Spinal cord (tissue), 10 donors: Measurements from ENCODE around the gene ALOX5. TPM values are rescaled to one million over a fixed set of nuclear protein-coding genes. Genes with fewer than 3 reads are reported as not detected.
"Not testable (repeated sequence)": the region's sequence is repeated elsewhere in the genome, so short reads cannot be mapped to it uniquely, and the experiment has no call there.

Experiments used
- DNase-seq, 6 donors: peaks; one replicate each; pipeline versions ENCODE4 v3.0.0 to v3.0.0-alpha.2; 2013 to 2015; ENCODE audit warnings: low spot score in 6 of 6, low read depth in 4 of 6
- H3K27ac ChIP-seq: one replicate; pipeline ENCODE4 v1.5.1; 2013; ENCODE audit warnings: low read depth, low read length, control low read depth
- H3K27me3 ChIP-seq: one replicate; pipeline ENCODE4 v1.6.1; 2013; ENCODE audit warnings: low read length; ENCODE audit not compliant: control insufficient read depth, insufficient read depth
- H3K36me3 ChIP-seq: one replicate; pipeline ENCODE4 v1.6.1; 2013; ENCODE audit warnings: low read length; ENCODE audit not compliant: control insufficient read depth, insufficient read depth
- H3K4me1 ChIP-seq: one replicate; pipeline ENCODE4 v1.6.1; 2013; ENCODE audit warnings: low read length; ENCODE audit not compliant: control insufficient read depth, insufficient read depth
- H3K4me3 ChIP-seq: one replicate; pipeline ENCODE4 v1.5.1; 2013; ENCODE audit warnings: low read depth, low read length, control low read depth
- H3K9me3 ChIP-seq: one replicate; pipeline ENCODE4 v1.6.1; 2013; ENCODE audit warnings: low read length; ENCODE audit not compliant: control insufficient read depth, insufficient read depth
- WGBS: methylation state at CpG from one replicate; pipeline ENCODE4 v1.1.5; 2013; ENCODE audit warnings: missing lambda C conversion rate; ENCODE audit not compliant: insufficient coverage; 5-methylcytosine and 5-hydroxymethylcytosine counted together
- polyA plus RNA-seq, 2 donors: library from polyadenylated mRNA; unstranded; fragments of 120-200 nt; gene quantifications; one replicate each; pipeline ENCODE4 v1.2.1, GENCODE V29; 2013; ENCODE audit not compliant: insufficient read length in 2 of 2
- total RNA-seq, 2 donors: library from RNA; depleted of rRNA in 1 of 2; stranded (reverse); fragments of 120-200 nt in 1 of 2; fragments of >200 nt in 1 of 2; gene quantifications; one replicate each; pipeline versions ENCODE4 v1.2.3 to v1.2.4, GENCODE V29; 2013 to 2014
- donor health status: healthy.

ALOX5 gene
- total and polyA plus RNA-seq, 4 donors, result 2.1 to 9.3 (median 4.2) TPM

DNA sequence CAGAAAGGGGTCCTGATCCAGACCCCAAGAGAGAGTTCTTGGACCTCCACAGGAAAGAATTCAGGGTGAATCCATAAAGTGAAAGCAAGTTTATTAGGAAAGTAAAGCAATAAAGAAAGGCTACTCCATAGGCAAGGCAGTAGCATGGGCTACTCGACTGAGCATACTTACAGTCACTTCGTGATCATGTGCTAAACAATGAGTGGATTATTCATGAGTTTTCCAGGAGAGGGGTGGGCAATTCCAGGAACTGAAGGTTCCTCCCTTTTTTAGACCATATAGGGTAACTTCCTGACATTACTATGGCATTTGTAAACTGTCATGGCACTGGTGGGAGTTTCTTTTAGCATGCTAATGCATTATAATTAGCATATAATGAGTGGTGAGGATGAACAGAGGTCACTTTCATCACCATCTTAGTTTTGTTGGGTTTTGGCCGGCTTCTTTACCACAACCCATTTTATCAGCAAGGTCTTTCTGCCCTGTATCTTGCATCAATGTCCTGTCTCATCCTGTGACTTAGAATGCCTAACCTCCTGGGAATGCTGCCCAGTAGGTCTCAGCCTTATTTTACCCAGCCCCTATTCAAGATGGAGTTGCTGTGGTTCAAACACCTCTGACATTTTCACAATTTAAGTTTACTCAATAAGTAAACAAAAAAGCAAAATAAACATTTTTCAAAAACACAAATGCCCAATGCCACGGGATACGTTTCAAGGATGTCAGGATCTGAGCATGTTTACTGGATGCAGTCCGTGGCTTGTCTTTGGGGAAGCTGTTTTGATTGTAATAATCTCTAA lies 37.0 kb downstream of the ALOX5 start:
- Histone ChIP-seq H3K36me3 (no peaks in the 10 kb centered on the region), H3K27ac (no peak overlapping the region), H3K4me1 (no peaks in the 10 kb centered on the region), H3K9me3 (no peaks in the 10 kb centered on the region), H3K27me3 (no peaks in the 10 kb centered on the region), H3K4me3 (no peak overlapping the region)
- DNase-seq, result no peak
- WGBS, result 60% methylated on average over 4 of the region's 6 CpGs

DNA sequence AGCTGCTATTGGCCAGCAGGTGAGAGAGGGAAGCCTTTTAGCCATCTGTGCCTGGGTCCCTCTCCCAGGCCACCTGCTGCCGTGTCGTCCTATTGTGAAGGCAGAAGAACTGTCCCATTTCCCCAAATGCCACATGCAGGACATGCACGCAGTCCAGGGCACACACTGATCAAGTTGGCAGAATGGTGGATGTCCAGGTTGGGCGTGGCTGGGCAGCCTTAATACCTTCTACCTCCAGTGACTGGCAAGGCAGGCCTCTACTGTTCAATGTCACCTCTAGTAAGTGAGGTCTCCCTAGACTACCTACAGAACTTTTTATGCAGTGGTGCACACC lies 37.6 kb downstream of the ALOX5 start:
- no peak overlapping the region for H3K27ac ChIP-seq
- DNase-seq, result no peak
- H3K27me3 ChIP-seq, result no peaks in the 10 kb centered on the region
- H3K9me3 ChIP-seq, result no peaks in the 10 kb centered on the region
- H3K4me1 ChIP-seq, result no peaks in the 10 kb centered on the region
- WGBS, result 92% methylated on average over 4 of the region's 4 CpGs
- no peaks in the 10 kb centered on the region for H3K36me3 ChIP-seq
- H3K4me3 ChIP-seq, result no peak overlapping the region

DNA sequence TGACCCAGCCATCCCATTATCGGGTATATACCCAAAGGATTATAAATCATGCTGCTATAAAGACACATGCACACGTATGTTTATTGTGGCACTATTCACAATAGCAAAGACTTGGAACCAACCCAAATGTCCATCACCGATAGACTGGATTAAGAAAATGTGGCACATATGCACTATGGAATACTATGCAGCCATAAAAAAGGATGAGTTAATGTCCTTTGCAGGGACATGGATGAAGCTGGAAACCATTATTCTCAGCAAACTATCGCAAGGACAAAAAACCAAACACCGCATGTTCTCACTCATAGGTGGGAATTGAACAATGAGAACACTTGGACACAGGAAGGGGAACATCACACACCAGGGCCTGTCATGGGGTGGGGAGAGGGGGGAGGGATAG lies 41.0 kb downstream of the ALOX5 start:
- no CpG with 5 or more reads among the region's 5 CpGs for WGBS
- H3K36me3 ChIP-seq, H3K27me3 ChIP-seq, H3K9me3 ChIP-seq, H3K4me3 ChIP-seq, H3K27ac ChIP-seq, DNase-seq: not testable (repeated sequence)
- peaks cover 24% of the 10 kb centered on the region for H3K4me1 ChIP-seq

DNA sequence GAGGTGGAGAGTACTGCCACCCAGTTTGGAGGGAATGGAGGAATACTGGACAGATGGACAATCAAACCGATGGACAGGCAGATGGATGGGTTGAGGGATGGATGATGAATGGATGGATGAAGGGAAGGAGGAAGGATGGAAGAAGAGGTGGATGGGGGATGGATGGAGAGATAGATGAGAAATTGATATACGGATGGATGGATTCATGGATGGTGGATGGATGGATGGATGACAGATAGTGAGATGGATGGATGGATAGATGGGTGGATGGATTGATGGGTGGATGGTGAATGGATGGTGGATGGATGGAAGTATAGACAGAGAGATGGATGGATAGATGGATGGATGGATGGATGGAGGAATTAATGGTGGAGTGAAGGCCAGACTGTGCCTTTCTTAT lies 42.6 kb downstream of the ALOX5 start:
- Histone ChIP-seq H3K36me3 (no peaks in the 10 kb centered on the region), H3K27me3 (no peaks in the 10 kb centered on the region), H3K27ac (no peak overlapping the region), H3K9me3 (no peaks in the 10 kb centered on the region), H3K4me3 (no peak overlapping the region), H3K4me1 (peaks cover 37% of the 10 kb centered on the region)
- 96% methylated on average over 2 of the region's 2 CpGs for WGBS
- DNase-seq, result no peak

DNA sequence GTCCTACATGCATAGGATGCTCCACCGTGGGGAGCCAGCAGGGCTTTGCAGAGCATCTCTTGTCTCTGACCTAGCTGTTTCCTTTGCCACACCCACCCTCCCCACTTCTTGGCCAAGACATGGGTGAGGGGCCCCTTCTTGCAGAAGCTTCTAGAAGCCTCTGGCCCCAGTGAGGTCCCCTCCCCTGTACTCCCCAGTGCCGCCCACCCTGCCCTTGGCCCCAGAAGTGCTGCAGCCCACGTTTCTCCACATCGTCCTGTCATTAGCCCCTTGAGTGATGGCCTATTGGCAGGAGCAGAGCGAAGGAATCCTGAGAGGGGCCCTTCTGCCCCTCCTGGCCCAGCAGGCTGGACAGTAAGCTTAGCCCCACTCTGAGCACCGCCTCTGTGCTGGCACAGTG lies 43.7 kb downstream of the ALOX5 start:
- H3K27ac ChIP-seq, result no peak overlapping the region

DNA sequence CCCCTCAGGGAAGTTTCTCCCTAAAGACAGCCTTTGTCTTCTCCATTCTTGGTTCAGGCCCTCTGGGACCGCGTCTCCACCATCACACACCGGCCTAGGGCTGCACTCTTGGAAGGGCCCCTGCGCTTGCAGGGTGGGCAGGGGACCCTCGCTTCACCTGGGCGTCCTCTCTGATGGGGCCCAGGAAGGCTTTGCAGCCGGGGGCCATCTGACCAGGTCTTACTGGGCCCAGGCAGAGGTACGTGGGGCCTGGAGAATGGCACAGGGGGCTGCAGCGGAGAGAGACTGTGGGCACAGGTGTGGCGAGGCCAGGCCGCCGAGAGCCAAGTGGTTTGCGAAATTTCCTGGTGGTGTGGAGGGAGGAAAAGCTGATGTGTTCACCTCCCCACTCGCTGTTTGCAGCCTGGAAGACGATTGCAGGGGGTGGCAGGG lies 44.4 kb downstream of the ALOX5 start:
- peak overlapping the region; percentile 69 for H3K27ac ChIP-seq
- H3K4me1 ChIP-seq, result peaks cover 37% of the 10 kb centered on the region
- WGBS, result 71% methylated on average over 13 of the region's 15 CpGs
- peak overlapping the region; percentile 60 for H3K4me3 ChIP-seq
- H3K36me3 ChIP-seq, result no peaks in the 10 kb centered on the region
- DNase-seq, result no peak
- no peaks in the 10 kb centered on the region for H3K27me3 ChIP-seq
- no peaks in the 10 kb centered on the region for H3K9me3 ChIP-seq

More for the DNA sequence above, 43.7 kb downstream of the ALOX5 start:
- WGBS, result 69% methylated on average over 5 of the region's 6 CpGs
- no peak overlapping the region for H3K4me3 ChIP-seq
- H3K4me1 ChIP-seq, result peaks cover 37% of the 10 kb centered on the region
- no peaks in the 10 kb centered on the region for H3K9me3 ChIP-seq
- H3K27me3 ChIP-seq, result no peaks in the 10 kb centered on the region
- no peak for DNase-seq
- no peaks in the 10 kb centered on the region for H3K36me3 ChIP-seq

DNA sequence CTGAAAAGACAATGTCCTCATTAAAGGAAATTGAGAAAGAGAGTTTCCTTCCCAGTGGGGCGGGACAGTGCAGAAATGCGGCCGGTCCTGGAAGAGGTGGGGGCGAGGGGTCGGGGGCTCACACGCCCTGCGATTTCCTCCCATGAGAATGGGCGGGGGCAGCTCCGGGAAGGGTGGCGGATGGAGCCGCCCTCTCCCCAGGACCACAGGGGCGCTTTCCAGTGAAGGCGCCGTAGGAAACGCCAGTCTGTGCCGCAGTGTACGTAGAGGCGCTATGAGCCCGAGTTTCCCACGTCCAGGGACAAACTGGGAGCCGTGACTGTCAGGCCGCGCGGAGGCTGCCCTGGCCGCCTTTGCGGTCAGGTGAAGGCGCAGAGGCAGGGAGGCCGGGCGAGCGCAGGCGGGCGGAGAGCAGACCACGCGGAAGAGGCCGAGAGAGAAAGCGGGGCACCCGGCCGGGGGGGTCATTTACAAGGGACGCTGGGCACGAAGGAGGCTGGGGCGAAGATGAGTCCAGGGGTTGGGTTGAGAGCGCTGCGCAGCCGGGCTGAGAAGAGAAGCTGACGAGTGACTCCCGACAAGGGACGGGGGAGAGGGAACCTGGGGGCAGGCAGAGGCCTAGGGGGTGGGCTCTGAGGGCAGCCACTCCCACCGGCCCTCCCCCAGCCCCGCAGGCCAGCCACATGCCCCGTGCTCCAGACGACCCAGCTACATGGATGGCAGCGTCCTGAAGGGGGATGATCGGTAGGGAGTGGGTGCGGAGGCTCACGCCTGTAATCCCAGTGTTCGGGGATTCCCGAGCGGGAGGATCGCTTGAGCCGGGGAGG lies 45.0 kb downstream of the ALOX5 start:
- Histone ChIP-seq H3K4me3 (peak overlapping the region; percentile 60), H3K9me3 (no peaks in the 10 kb centered on the region), H3K27ac (peak overlapping the region; percentile 69), H3K4me1 (peaks cover 37% of the 10 kb centered on the region), H3K36me3 (no peaks in the 10 kb centered on the region), H3K27me3 (no peaks in the 10 kb centered on the region)
- under 1% methylated on average over 56 of the region's 60 CpGs for WGBS
- DNase-seq, result peak; percentile 27 to 86 (median 51)

- DNase-seq, result peak in 3 of 6 donors; percentile 12 to 70 (median 18)
- peak overlapping the region; percentile 69 for H3K27ac ChIP-seq
- H3K4me3 ChIP-seq, result peak overlapping the region; percentile 60
- H3K4me1 ChIP-seq, result peaks cover 37% of the 10 kb centered on the region
- H3K36me3 ChIP-seq, result no peaks in the 10 kb centered on the region
- no peaks in the 10 kb centered on the region for H3K27me3 ChIP-seq
- no peaks in the 10 kb centered on the region for H3K9me3 ChIP-seq
- 3% methylated on average over 6 of the region's 12 CpGs for WGBS
Measured at GRCh38 chr10:45419676-45420025, 45.6 kb downstream of the ALOX5 start.

DNA sequence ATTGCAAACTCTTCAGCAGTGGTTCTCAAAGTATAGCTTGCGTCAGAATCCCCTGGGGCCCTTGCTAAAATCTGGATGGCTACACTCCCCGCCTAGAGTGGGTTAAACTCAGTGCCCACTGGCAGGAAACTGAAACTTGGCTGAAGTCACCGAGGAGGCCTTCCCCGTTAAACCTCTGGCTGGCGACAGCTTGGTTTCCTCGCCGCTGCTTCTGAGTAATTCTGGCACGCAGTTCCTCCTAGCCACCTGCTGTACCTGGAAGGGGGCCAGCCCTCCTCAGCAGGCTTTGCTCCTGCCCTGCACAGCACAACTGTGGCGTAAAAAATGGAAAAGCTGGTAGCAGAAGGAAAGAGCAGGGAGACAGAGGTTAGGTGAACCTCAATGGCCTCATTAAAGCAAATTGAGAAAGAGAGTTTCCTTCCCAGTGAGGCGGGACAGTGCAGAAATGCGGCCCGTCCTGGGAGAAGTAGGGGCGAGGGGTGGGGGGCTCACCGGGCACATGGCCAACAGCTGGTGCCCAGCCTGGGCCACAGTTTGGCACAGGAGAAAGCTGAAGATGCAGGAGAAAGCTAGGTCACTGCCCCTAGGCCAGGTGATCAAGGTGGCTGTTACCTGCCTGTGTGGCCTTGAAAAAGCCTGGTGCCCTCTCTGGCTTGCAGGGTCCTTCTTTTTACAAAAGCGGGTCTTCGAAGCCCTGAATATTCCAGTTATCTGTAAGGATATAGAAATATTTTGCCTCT lies 46.6 kb downstream of the ALOX5 start:
- H3K4me3 ChIP-seq, result no peak overlapping the region
- DNase-seq, result peak; percentile 17 to 91 (median 54)
- H3K27me3 ChIP-seq, result no peaks in the 10 kb centered on the region
- no peaks in the 10 kb centered on the region for H3K9me3 ChIP-seq
- no peaks in the 10 kb centered on the region for H3K36me3 ChIP-seq
- H3K4me1 ChIP-seq, result peaks cover 37% of the 10 kb centered on the region
- WGBS, result 25% methylated on average over 14 of the region's 16 CpGs
- no peak overlapping the region for H3K27ac ChIP-seq
